ENCODE results near the gene SLC37A3. TPM values are rescaled to one million over a fixed set of nuclear protein-coding genes. Genes with fewer than 3 reads are reported as not detected.
A peak's percentile ranks its signal among the peaks of the same experiment; 100 is the strongest.

The SLC37A3 gene
- total RNA-seq (1 to 10 TPM; 7.0 to 9.1 (median 8.0) TPM), polyA plus RNA-seq (1 to 10 TPM; 5.3 to 8.5 (median 7.5) TPM)
- long read RNA-seq, donor 1, transcript SLC37A3-201 (15 exons, 3,349 nt) = major isoform, 6 of 12 reads
- long read RNA-seq, donor 1, partial matches to known transcripts = 0 of 12 reads
- long read RNA-seq, donor 1, other reads (novel, unspliced or antisense) = 6 of 12 reads
- long read RNA-seq, donor 2, transcript SLC37A3-201 (15 exons, 3,349 nt) = major isoform, 10 of 23 reads
- long read RNA-seq, donor 2, partial matches to known transcripts = 4 of 23 reads
- long read RNA-seq, donor 2, other reads (novel, unspliced or antisense) = 7 of 23 reads

- TF ChIP-seq CTCF (IDR thresholded peaks at IDR 0.05) = peak; percentile 5
- Histone ChIP-seq H3K4me3 (peak within 1 kb of the TSS; percentile 98), H3K27ac (peak within 1 kb of the TSS; percentile 82), H3K9me3 (no peaks in the 10 kb centered on the region), H3K36me3 (ENCODE audit: insufficient read depth in 1 of 2, low read depth in 1 of 2) (no peaks in the 10 kb centered on the region), H3K4me1 (no peaks in the 10 kb centered on the region), H3K27me3 (ENCODE audit: insufficient read depth in 3 of 3, low read length in 2 of 3) (peaks cover 0 to 13% (median 0%) of the 10 kb centered on the region in 3 donors)
- WGBS, 3 donors = 0 to 1% (median 0%) methylated on average over 40 to 66 of the region's 66 CpGs
- ATAC-seq = peak; percentile 98 to 100 (median 100)
- intact Hi-C loops (cut with DNase I) = loop anchor here in 1 of 2 donors (5.0 kb wide), 1 partner anchor 666 kb away; no protein-coding TSS in a partner anchor
- DNase-seq = peak; percentile 87 to 92
Measured at GRCh38 chr7:140397784-140398750, at the start of gene SLC37A3. Gene SLC37A3, minus strand, starts transcription at chr7:140398530. Its CDS starts 16,004 bp downstream, at chr7:140382526.

- H3K4me1 ChIP-seq = no peaks in the 10 kb centered on the region
- no peak for TF ChIP-seq CTCF (IDR thresholded peaks at IDR 0.05)
- no peaks in the 10 kb centered on the region for H3K9me3 ChIP-seq
- H3K4me3 ChIP-seq = no peak overlapping the region
- 88 to 90% (median 89%) methylated on average over 7 of the region's 7 CpGs for WGBS, 3 donors
- H3K27me3 ChIP-seq (ENCODE audit: insufficient read depth in 3 of 3, low read length in 2 of 3) = no peaks in the 10 kb centered on the region
- H3K36me3 ChIP-seq (ENCODE audit: insufficient read depth in 1 of 2, low read depth in 1 of 2) = peaks cover 0 to 7% of the 10 kb centered on the region in 2 donors
- no peak overlapping the region for H3K27ac ChIP-seq
- DNase-seq = no peak
- intact Hi-C loops (cut with DNase I) = no loop called here
- ATAC-seq = no peak
Measured at GRCh38 chr7:140447841-140448240, 49.5 kb upstream of the SLC37A3 start.

- no peaks in the 10 kb centered on the region for H3K4me1 ChIP-seq
- ATAC-seq (no peak), DNase-seq (no peak)
- no peaks in the 10 kb centered on the region for H3K27me3 ChIP-seq (ENCODE audit: insufficient read depth in 3 of 3, low read length in 2 of 3)
- WGBS, 3 donors = 87 to 93% (median 92%) methylated on average over 11 of the region's 11 CpGs
- no peak for TF ChIP-seq CTCF (IDR thresholded peaks at IDR 0.05)
- intact Hi-C loops (cut with DNase I) = no loop called here
- H3K4me3 ChIP-seq = no peak overlapping the region
- H3K36me3 ChIP-seq (ENCODE audit: insufficient read depth in 1 of 2, low read depth in 1 of 2) = no peaks in the 10 kb centered on the region
- no peaks in the 10 kb centered on the region for H3K9me3 ChIP-seq
- H3K27ac ChIP-seq = no peak overlapping the region
Measured at GRCh38 chr7:140446467-140446866, 48.1 kb upstream of the SLC37A3 start.

GRCh38 chr7:140441519-140441918 lies 43.2 kb upstream of the SLC37A3 start:
- Histone ChIP-seq H3K4me3 (no peak overlapping the region), H3K9me3 (no peaks in the 10 kb centered on the region), H3K27me3 (ENCODE audit: insufficient read depth in 3 of 3, low read length in 2 of 3) (no peaks in the 10 kb centered on the region), H3K36me3 (ENCODE audit: insufficient read depth in 1 of 2, low read depth in 1 of 2) (no peaks in the 10 kb centered on the region), H3K4me1 (no peaks in the 10 kb centered on the region), H3K27ac (no peak overlapping the region)
- intact Hi-C loops (cut with DNase I) = no loop called here
- DNase-seq (no peak), ATAC-seq (no peak)
- no peak for TF ChIP-seq CTCF (IDR thresholded peaks at IDR 0.05)
- WGBS, 3 donors = 69 to 79% (median 74%) methylated on average over 2 of the region's 2 CpGs
